Stimulated activated CD4-positive, alpha-beta T cell treated with anti-CD3 and anti-CD28 coated beads, Interleukin-15, amount 100 ng/mL, for 24 hours (primary cell): Measurements from ENCODE around the gene MIX23.
A peak's percentile ranks its signal among the peaks of the same experiment; 100 is the strongest.

Experiments
- DNase-seq: peaks from one replicate; pipeline ENCODE4 v3.0.0-alpha.2; 2020

The MIX23 gene

DNA sequence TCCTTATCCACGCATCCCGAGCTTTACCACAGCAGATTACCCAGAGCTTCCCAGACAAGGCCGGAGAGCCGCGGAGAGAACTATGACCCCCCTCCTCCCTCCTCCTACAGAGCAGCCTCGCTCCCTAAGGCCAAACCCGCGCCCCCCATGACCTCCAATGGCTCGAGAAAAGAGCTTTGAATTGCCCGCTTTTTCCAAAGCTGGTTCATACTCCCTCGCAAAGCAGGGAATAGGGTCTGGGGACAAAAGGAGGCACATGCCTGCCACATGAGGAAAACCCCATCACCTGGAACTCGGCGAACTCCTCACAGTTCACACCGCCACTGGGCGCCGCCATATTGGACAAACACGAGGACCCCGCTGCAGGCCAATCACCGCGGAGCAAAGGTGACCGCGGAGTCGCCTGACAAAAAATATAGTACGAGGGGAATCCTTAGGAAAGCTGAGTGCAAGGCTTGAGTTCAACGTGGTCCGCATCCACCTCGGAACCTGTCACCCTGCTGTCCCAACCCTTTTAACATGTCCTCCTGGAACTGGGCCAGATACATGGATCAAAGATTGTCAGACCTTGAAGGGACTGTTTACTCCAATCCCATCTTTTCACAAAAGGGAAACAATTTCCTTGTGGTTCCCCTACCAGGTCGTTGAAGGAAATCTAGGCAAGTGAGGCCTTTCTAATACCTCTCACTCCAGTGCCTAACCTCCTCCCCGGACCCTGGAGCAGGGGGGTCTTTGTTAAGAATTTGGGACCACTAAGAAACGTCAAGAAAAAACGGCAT, at the start of gene MIX23:
MIX23 (minus strand) TSS at position 344 of the 779 bp plus-strand sequence; CDS start at position 337, 7 bp downstream.
- DNase-seq = peak; percentile 93

GRCh38 chr3:122430371-122430770, 47.3 kb upstream of the MIX23 start:
- no peak for DNase-seq

DNA sequence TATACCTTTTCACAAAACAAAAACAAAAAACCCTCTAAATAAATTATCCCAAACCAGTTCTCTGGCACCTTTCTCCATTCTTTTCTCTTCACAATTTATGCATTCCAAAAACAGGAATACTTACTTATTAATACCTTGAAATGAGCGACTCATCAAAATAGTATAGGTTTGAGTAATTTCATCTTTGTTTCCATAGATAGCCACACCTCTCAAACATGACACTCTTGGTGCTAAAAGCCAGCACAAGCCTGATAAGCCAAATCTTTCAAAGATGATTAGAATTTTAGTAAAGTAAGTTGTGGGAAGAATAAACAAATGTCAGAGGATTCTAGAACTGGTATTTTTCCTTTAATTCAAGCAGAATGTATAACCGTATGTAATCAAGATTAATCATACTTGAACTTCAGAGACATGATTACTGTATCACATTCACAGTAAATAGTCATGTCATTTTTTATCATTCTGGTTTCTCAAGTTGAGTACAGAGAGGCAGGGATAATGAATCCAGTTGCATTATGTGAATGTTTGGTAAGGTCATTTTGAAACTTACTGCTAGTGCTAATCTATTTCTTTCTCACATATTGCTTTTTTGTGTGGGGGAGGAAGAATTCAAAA, 44.9 kb upstream of the MIX23 start:
- no peak for DNase-seq

DNA sequence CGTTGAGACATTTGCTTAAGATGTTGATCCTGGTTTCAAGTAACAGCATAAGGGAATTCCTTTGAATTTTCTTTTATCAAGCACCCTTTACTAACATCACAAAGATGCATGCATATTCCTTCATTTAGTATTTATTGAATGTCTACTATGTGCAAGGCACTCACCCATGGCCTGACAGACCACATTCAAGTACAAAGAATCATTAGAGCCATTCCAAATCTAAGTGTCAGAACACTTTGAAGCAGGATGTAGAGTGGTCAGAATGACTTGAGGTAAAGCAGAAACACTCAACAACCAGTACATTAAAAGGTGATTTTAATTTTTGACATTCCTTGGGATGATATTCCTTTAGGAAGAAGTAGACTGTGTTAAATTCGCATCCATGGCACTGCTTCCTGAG, 38.8 kb upstream of the MIX23 start:
- DNase-seq = no peak

DNA sequence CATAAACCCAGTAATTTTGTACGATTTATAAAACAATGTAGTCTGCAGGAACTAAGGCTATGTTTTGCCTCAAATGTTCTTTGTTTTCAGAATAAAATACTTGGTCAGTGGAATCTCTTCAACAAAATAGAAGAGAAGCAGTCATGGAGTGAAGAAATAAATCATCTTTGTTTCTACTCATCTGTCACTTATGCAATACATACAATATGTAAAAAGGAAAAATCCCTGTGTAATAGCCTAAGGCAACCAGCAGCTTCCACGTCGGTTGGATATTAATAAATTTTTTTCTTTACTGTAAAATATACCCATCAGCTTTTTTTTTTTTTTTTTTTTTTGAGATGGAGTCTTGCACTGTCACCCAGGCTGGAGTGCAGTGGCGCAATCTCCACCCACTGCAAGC, 38.1 kb upstream of the MIX23 start:
- DNase-seq = no peak

DNA sequence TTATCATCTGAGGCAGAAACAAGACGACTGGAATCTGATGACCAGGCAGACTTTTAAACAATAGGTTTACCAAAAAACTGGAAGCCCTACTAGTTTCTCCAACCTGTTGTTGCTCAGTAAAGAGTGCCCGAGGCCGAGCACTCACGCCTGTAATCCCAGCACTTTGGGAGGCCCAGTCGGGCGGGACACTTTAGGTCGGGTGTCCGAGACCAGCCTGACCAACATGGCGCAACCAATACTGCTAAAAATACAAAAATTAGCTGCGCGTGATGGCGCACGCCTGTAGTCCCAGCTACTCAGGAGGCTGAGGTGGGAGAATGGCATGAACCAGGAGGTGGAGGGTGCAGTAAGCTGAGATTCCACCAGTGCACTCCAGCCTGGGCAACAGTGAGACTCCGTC, 33.9 kb upstream of the MIX23 start:
- no peak for DNase-seq

DNA sequence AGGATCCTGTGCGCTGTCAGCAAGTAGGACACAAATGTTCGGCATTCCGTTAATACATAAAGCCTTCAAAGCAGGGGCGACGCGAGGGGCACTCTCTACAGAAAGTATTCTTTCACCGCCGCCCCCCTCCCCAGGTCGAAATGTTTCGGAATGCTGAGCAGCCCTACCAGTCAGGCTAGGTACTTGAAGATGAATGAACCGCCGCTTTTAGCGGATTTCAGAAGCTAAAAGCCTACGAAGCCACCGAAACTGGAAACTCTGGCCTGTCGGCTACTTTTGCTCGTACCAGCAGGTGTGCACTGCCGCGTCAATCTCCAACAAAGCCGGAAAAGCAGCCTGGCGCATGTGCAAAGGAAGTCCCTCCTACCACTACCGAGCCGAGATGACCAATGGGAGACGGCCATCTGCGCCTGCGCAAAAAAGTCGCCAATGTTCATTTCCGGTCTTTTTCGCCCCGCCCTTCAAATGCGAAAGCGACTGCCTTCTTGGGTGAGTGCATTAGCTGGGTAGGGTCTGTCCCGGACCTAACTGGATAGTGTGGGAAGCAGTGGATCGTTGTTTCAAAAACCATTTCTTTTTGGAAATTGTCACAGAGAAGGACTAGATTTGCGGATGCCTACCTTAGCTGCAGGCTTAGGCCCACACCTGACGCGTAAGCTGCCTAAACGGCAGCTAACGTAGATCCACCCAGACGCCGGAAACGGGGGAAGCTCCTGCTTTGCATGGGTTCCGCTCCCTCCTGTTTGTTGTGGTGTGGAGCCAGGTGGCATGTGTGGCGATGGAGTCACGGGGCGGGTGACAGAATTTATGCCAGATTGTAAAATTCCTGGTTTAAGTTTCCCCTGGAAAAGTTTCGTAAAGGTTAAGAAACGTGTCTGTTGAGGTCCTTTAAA, 33.0 kb upstream of the MIX23 start, which contains the start of gene WDR5B:
WDR5B (minus strand) TSS at position 301 of the 893 bp plus-strand sequence. CDS start 534 bp downstream, outside the sequence.
- peak; percentile 98 for DNase-seq

- peak; percentile 55 for DNase-seq
Observed at GRCh38 chr3:122415104-122415744, 32.2 kb upstream of the MIX23 start.

- no peak for DNase-seq
Observed at GRCh38 chr3:122414391-122414790, 31.4 kb upstream of the MIX23 start.

- peak; percentile 16 for DNase-seq
Observed at GRCh38 chr3:122410639-122411038, 27.6 kb upstream of the MIX23 start.

GRCh38 chr3:122410111-122410510, 27.1 kb upstream of the MIX23 start:
- no peak for DNase-seq

DNA sequence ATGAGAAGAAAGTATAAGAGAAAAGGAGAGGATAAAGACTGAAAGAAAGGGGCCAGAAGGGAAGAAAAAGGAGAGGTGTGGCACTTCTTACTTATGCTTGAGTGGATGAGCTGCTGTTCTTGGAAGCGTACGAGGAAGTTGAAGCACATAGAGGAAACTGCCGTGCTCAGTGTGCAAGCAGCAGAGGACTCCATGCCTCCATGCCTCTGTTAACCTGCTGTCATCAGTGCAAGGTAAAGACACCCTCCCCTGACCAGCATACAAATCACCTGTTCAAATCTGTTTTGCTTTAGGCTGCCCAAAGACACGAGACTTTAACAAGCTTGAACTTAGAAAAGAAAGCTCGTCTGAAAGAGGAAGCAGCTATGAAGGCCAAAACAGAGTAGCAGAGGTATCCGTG, 26.4 kb upstream of the MIX23 start:
- no peak for DNase-seq

DNA sequence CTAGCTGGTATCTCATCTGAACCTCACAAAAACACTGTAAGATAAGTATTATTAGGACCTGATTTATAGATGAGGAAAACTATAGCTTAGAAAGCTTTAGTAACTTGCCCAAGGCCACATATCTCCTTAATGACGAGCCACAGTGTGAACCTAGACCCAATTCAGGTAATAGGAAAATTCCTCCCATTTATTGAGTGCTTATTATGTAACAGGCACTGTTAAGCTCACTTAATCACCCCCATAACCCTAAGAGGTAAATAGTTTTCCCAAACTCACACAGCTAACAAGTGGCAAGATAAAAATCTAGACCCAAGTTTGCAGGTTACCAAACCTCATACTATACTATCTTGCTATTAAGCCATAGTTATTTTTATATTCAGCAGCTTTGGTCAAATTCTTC, 24.9 kb upstream of the MIX23 start:
- DNase-seq = no peak

- DNase-seq = no peak
Observed at GRCh38 chr3:122406198-122406597, 23.2 kb upstream of the MIX23 start.

DNA sequence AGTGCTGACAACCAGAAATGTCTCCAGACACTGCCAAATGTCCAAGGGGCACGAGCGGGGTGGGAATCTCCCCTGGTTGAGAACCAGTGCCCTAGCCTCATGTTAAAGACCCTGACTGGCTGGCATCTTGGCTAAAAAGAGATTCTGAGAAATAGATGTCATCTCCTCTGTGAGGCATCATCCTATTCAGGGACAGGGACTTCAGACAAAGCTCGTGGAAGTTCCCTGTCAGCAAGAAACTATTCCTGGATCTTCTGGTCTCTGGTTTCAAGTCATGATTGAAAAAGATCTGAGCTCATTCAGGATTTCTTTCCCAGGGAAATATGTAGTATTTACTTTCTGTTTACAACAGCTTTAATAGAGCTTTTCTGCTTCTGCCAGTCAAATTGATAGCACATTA, 22.0 kb upstream of the MIX23 start:
- no peak for DNase-seq

GRCh38 chr3:122403489-122403888, 20.5 kb upstream of the MIX23 start:
- DNase-seq = no peak

DNA sequence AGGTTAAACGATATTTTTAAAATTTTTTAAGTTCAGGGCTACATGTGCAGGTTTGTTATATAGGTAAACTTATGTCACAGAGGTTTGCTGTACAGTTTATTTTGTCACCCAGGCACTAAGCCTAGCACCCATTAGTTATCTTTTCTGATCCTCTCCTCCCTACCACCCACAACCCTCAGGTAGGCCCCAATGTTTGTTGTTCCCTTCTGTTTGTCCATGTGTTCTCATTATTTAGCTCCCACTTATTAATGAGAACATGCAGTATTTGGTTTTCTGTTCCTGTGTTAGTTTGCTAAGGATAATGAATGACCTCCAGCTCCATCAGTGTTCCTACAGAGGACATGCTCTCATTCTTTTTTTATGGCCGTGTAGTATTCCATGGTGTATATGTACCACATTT, 15.9 kb upstream of the MIX23 start:
- DNase-seq = no peak

- DNase-seq = no peak
Observed at GRCh38 chr3:122397201-122397600, 14.2 kb upstream of the MIX23 start.

GRCh38 chr3:122396511-122396910, 13.5 kb upstream of the MIX23 start:
- no peak for DNase-seq

DNA sequence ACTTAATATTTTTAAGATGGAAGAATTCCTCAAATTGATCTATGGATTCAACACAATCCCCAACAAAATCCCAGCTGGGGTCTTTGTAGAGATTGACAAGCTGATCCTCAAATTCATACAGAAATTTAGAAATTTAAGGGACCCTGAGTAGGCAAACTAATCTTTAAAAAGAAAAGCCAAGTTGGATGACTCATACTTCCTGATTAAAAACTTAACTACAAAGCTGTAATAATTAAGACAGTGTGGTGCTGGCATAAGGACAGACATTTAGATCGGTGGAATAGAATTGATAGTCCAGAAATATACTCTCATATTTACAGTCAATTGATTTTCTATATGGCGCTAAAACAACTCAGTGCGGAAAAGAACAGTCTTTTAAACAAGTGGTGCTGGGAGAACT, 12.6 kb upstream of the MIX23 start:
- DNase-seq = no peak

- no peak for DNase-seq
Observed at GRCh38 chr3:122394173-122394572, 11.1 kb upstream of the MIX23 start.

- DNase-seq = no peak
Observed at GRCh38 chr3:122392868-122393844, 10.1 kb upstream of the MIX23 start.
